ENCODE measurements around the gene LYPD6. TPM values are rescaled to one million over a fixed set of nuclear protein-coding genes. Genes with fewer than 3 reads are reported as not detected.
A peak's percentile ranks its signal among the peaks of the same experiment; 100 is the strongest.

LYPD6 gene
- total RNA-seq, 1 donor: under 0.01 TPM

DNA sequence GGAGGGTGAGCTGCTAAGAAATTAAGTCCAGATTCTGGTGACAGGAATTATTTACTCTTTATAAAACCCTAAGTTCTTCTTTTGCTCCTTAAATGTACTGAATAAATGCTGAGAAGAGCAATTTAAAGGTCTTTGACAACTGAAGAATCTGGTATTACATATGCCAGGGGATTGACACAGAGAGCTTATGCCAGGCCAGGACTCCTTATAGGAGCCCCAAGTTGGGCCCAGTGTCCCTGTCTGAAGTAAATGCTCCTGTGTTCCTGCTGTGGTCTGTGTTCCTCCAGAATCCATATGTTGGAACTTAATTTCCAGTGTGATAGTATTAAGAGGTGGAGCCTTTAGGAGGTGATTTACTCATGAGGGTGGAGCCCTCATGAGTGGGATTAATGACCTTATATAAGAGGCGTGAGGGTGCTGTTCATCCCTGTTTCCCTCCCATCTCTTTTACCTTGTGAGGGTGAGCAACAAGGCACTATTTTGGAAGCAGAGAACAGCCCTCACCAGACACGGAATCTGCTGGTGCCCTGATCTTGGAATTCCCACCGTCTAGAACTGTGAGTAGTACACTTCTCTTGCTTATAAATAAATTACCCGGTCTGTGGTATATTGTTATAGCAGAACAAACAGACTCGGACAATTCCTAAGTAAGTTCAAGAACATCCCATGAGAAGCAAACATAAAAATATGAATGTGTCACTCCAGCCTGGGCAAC, 39.8 kb downstream of the LYPD6 start:
- Histone ChIP-seq H3K27me3 (ENCODE audit: insufficient read depth, low read length) (no peaks in the 10 kb centered on the region), H3K79me2 (ENCODE audit: insufficient read depth, low read length) (no peaks in the 10 kb centered on the region), H3K36me3 (ENCODE audit: insufficient read depth, low read length) (no peaks in the 10 kb centered on the region), H3K4me1 (ENCODE audit: insufficient read depth, low read length) (no peaks in the 10 kb centered on the region), H3K27ac (ENCODE audit: low read depth, low read length) (no peak overlapping the region), H3K4me3 (ENCODE audit: insufficient read depth, low read length) (no peak overlapping the region), H4K20me1 (ENCODE audit: insufficient read depth, low read length) (no peaks in the 10 kb centered on the region), H3K9me3 (ENCODE audit: low read depth, low read length) (no peaks in the 10 kb centered on the region), H2AFZ (ENCODE audit: low read length) (no peak overlapping the region), H3K4me2 (ENCODE audit: insufficient read depth, low read length) (no peak overlapping the region)
- TF ChIP-seq, protein P1, sequence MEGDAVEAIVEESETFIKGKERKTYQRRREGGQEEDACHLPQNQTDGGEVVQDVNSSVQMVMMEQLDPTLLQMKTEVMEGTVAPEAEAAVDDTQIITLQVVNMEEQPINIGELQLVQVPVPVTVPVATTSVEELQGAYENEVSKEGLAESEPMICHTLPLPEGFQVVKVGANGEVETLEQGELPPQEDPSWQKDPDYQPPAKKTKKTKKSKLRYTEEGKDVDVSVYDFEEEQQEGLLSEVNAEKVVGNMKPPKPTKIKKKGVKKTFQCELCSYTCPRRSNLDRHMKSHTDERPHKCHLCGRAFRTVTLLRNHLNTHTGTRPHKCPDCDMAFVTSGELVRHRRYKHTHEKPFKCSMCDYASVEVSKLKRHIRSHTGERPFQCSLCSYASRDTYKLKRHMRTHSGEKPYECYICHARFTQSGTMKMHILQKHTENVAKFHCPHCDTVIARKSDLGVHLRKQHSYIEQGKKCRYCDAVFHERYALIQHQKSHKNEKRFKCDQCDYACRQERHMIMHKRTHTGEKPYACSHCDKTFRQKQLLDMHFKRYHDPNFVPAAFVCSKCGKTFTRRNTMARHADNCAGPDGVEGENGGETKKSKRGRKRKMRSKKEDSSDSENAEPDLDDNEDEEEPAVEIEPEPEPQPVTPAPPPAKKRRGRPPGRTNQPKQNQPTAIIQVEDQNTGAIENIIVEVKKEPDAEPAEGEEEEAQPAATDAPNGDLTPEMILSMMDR (IDR thresholded peaks at IDR 0.05; ENCODE audit: extremely low read depth, low read depth, low read length): no peak
- peak; percentile 65 for DNase-seq (ENCODE audit: insufficient read length, low spot score, missing footprints)

DNA sequence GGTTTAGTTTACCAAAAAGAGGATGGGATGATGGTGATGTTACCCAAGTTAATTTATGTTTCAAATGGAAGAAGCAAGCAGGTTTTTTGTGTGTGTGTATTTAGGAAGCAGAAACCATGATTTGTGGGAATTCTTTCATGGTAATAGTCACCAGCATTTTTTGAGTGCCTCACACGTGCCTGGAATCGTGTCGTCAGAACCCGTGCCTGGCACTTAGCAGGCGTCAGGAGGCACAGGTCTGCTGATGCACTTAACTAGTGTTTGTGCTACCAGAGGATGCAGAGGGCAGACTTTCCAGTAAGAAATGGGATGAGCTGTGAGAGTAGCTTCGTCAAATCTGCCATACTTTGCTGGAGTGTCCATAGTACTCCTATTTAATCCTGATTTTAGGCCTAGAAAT, 41.1 kb downstream of the LYPD6 start:
- TF ChIP-seq, protein P1 (IDR thresholded peaks at IDR 0.05; ENCODE audit: extremely low read depth, low read depth, low read length): no peak
- DNase-seq (ENCODE audit: insufficient read length, low spot score, missing footprints): no peak
- Histone ChIP-seq H3K4me1 (ENCODE audit: insufficient read depth, low read length) (peaks cover 4% of the 10 kb centered on the region), H3K79me2 (ENCODE audit: insufficient read depth, low read length) (no peaks in the 10 kb centered on the region), H3K9me3 (ENCODE audit: low read depth, low read length) (no peaks in the 10 kb centered on the region), H4K20me1 (ENCODE audit: insufficient read depth, low read length) (no peaks in the 10 kb centered on the region), H3K4me2 (ENCODE audit: insufficient read depth, low read length) (no peak overlapping the region), H3K36me3 (ENCODE audit: insufficient read depth, low read length) (no peaks in the 10 kb centered on the region), H3K27me3 (ENCODE audit: insufficient read depth, low read length) (no peaks in the 10 kb centered on the region), H3K4me3 (ENCODE audit: insufficient read depth, low read length) (no peak overlapping the region), H3K27ac (ENCODE audit: low read depth, low read length) (no peak overlapping the region), H2AFZ (ENCODE audit: low read length) (no peak overlapping the region)

DNA sequence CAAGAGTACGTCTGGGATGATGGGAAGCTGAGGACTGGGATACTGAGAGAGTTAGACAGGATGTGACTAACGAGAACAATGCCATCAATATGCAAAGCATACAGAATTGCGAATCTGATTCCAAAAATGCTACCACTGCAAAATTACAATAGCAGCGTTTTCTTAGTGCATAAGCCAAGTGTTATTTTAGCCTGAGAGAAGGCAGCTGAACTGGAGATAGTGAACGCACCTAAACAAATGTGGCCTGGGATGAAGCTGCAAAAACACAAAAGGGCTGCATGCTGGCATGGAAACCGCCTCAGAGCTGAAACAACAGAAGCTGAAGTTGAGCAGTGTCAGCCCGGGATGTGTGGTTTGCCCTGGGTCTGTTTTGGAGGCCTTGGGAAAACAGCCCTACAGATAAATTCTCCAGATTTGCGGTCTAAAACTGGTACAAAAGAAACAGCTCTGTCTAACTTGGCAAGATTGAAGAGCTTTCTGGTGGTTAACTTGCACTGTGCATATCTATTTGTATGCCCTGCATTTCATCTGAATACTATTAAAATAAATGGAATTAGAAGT, 45.5 kb downstream of the LYPD6 start:
- Histone ChIP-seq H3K27ac (ENCODE audit: low read depth, low read length) (no peak overlapping the region), H3K36me3 (ENCODE audit: insufficient read depth, low read length) (no peaks in the 10 kb centered on the region), H3K27me3 (ENCODE audit: insufficient read depth, low read length) (no peaks in the 10 kb centered on the region), H3K4me1 (ENCODE audit: insufficient read depth, low read length) (peaks cover 4% of the 10 kb centered on the region), H3K9me3 (ENCODE audit: low read depth, low read length) (no peaks in the 10 kb centered on the region), H3K79me2 (ENCODE audit: insufficient read depth, low read length) (no peaks in the 10 kb centered on the region), H3K4me3 (ENCODE audit: insufficient read depth, low read length) (no peak overlapping the region), H2AFZ (ENCODE audit: low read length) (no peak overlapping the region), H4K20me1 (ENCODE audit: insufficient read depth, low read length) (no peaks in the 10 kb centered on the region), H3K4me2 (ENCODE audit: insufficient read depth, low read length) (no peak overlapping the region)
- TF ChIP-seq, protein P1 (IDR thresholded peaks at IDR 0.05; ENCODE audit: extremely low read depth, low read depth, low read length): no peak
- no peak for DNase-seq (ENCODE audit: insufficient read length, low spot score, missing footprints)

DNA sequence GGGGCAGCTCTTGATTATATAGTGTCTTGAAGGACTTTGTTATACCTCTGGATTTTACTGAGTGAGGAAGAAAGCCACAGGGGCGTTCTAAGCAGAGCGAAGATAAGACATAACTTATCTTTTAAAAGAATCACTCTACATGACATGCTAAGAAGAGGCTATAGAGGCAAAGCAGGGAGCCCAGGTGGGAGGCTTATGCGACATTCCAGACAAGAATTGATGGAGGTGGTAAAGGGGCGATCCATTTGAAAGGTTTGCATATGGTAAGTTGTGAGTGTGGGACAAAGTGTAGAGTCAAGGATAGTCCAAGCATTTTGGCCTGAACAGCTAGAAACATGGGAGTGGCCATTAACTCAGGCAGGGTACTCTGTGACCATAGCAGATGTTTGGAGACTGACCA, 49.8 kb downstream of the LYPD6 start:
- Histone ChIP-seq H3K4me3 (ENCODE audit: insufficient read depth, low read length) (no peak overlapping the region), H2AFZ (ENCODE audit: low read length) (no peak overlapping the region), H3K4me1 (ENCODE audit: insufficient read depth, low read length) (peaks cover 4% of the 10 kb centered on the region), H3K27me3 (ENCODE audit: insufficient read depth, low read length) (no peaks in the 10 kb centered on the region), H4K20me1 (ENCODE audit: insufficient read depth, low read length) (no peaks in the 10 kb centered on the region), H3K36me3 (ENCODE audit: insufficient read depth, low read length) (no peaks in the 10 kb centered on the region), H3K4me2 (ENCODE audit: insufficient read depth, low read length) (no peak overlapping the region), H3K27ac (ENCODE audit: low read depth, low read length) (no peak overlapping the region), H3K9me3 (ENCODE audit: low read depth, low read length) (no peaks in the 10 kb centered on the region), H3K79me2 (ENCODE audit: insufficient read depth, low read length) (no peaks in the 10 kb centered on the region)
- TF ChIP-seq, protein P1 (IDR thresholded peaks at IDR 0.05; ENCODE audit: extremely low read depth, low read depth, low read length): no peak
- no peak for DNase-seq (ENCODE audit: insufficient read length, low spot score, missing footprints)
